ENCODE results near the gene PTPRD.

The PTPRD gene

GRCh38 chr9:8903077-8903476 is 1709.7 kb downstream of the PTPRD start:
- no peak for DNase-seq (ENCODE audit: low spot score)

- DNase-seq (ENCODE audit: low spot score), result no peak
Observed at GRCh38 chr9:8901146-8901545, 1711.7 kb downstream of the PTPRD start.

GRCh38 chr9:8899511-8899910 is 1713.3 kb downstream of the PTPRD start:
- no peak for DNase-seq (ENCODE audit: low spot score)

- DNase-seq (ENCODE audit: low spot score), result no peak
Observed at GRCh38 chr9:8895861-8896224, 1717.0 kb downstream of the PTPRD start.

GRCh38 chr9:8895106-8895860 is 1717.5 kb downstream of the PTPRD start:
- DNase-seq (ENCODE audit: low spot score), result no peak

GRCh38 chr9:8890695-8891094 is 1722.1 kb downstream of the PTPRD start:
- DNase-seq (ENCODE audit: low spot score), result no peak

GRCh38 chr9:8889100-8889499 is 1723.7 kb downstream of the PTPRD start:
- no peak for DNase-seq (ENCODE audit: low spot score)

GRCh38 chr9:8888591-8888990 is 1724.2 kb downstream of the PTPRD start:
- no peak for DNase-seq (ENCODE audit: low spot score)

GRCh38 chr9:8887369-8887768 is 1725.4 kb downstream of the PTPRD start:
- no peak for DNase-seq (ENCODE audit: low spot score)

- no peak for DNase-seq (ENCODE audit: low spot score)
Observed at GRCh38 chr9:8883321-8883720, 1729.5 kb downstream of the PTPRD start.

GRCh38 chr9:8880060-8880459 is 1732.7 kb downstream of the PTPRD start:
- DNase-seq (ENCODE audit: low spot score), result no peak

GRCh38 chr9:8879284-8879683 is 1733.5 kb downstream of the PTPRD start:
- no peak for DNase-seq (ENCODE audit: low spot score)

- DNase-seq (ENCODE audit: low spot score), result no peak
Observed at GRCh38 chr9:8877753-8878494, 1734.9 kb downstream of the PTPRD start.

GRCh38 chr9:8876303-8876702 is 1736.5 kb downstream of the PTPRD start:
- no peak for DNase-seq (ENCODE audit: low spot score)

GRCh38 chr9:8874482-8874881 is 1738.3 kb downstream of the PTPRD start:
- DNase-seq (ENCODE audit: low spot score), result no peak

- no peak for DNase-seq (ENCODE audit: low spot score)
Observed at GRCh38 chr9:8872802-8873201, 1740.0 kb downstream of the PTPRD start.

GRCh38 chr9:8871796-8872445 is 1740.9 kb downstream of the PTPRD start:
- no peak for DNase-seq (ENCODE audit: low spot score)

- no peak for DNase-seq (ENCODE audit: low spot score)
Observed at GRCh38 chr9:8871396-8871795, 1741.4 kb downstream of the PTPRD start.

GRCh38 chr9:8869812-8870211 is 1743.0 kb downstream of the PTPRD start:
- DNase-seq (ENCODE audit: low spot score), result no peak

- no peak for DNase-seq (ENCODE audit: low spot score)
Observed at GRCh38 chr9:8868632-8869031, 1744.2 kb downstream of the PTPRD start.

GRCh38 chr9:8867148-8867547 is 1745.7 kb downstream of the PTPRD start:
- DNase-seq (ENCODE audit: low spot score), result no peak

- DNase-seq (ENCODE audit: low spot score), result no peak
Observed at GRCh38 chr9:8864545-8864896, 1748.3 kb downstream of the PTPRD start.

- no peak for DNase-seq (ENCODE audit: low spot score)
Observed at GRCh38 chr9:8863886-8864544, 1748.8 kb downstream of the PTPRD start.
